Neural progenitor cell (in vitro differentiated cells): Measurements from ENCODE around the gene MYO16. TPM values are rescaled to one million over a fixed set of nuclear protein-coding genes. Genes with fewer than 3 reads are reported as not detected.

ENCODE experiments used
- DNase-seq: peaks from one replicate; pipeline ENCODE4 v3.0.0-alpha.2; 2016; ENCODE audit warnings: low spot score
- H2AFZ ChIP-seq: fragments of 200-600 bp; sonication (generic); replicated peaks from 2 replicates; pipeline ENCODE4 v1.6.1; 2016; ENCODE audit warnings: antibody characterized with exemption
- H3F3A ChIP-seq: fragments of 200-600 bp; sonication (generic); 2 replicates; pipeline ENCODE4 v1.6.1; 2016; ENCODE audit warnings: antibody characterized with exemption, low read depth
- H3K27ac ChIP-seq: fragments of 200-600 bp; sonication (generic); 2 replicates; pipeline ENCODE4 v1.5.1; 2016; ENCODE audit warnings: mild to moderate bottlenecking
- H3K27me3 ChIP-seq: fragments of 200-600 bp; sonication (generic); 2 replicates; pipeline ENCODE4 v1.6.1; 2016; ENCODE audit warnings: mild to moderate bottlenecking, moderate library complexity
- H3K36me3 ChIP-seq: fragments of 200-600 bp; sonication (generic); 2 replicates; pipeline ENCODE4 v1.5.1; 2016
- H3K4me1 ChIP-seq: fragments of 200-600 bp; sonication (generic); 2 replicates; pipeline ENCODE4 v1.6.1; 2016; ENCODE audit warnings: mixed run types
- H3K4me2 ChIP-seq: fragments of 200-600 bp; sonication (generic); 2 replicates; pipeline ENCODE4 v1.6.1; 2016
- H3K4me3 ChIP-seq: fragments of 200-600 bp; sonication (generic); 2 replicates; pipeline ENCODE4 v1.5.1; 2016
- H3K79me2 ChIP-seq: fragments of 200-600 bp; sonication (generic); 2 replicates; pipeline ENCODE4 v1.6.1; 2016; ENCODE audit warnings: low read depth
- H3K9ac ChIP-seq: fragments of 200-600 bp; sonication (generic); 2 replicates; pipeline ENCODE4 v1.6.1; 2016
- H3K9me3 ChIP-seq: fragments of 200-600 bp; sonication (generic); 2 replicates; pipeline ENCODE4 v1.5.1; 2016; ENCODE audit warnings: low read depth
- H4K20me1 ChIP-seq: fragments of 200-600 bp; sonication (generic); 2 replicates; pipeline ENCODE4 v1.6.1; 2016; ENCODE audit warnings: low read depth
- H3K27ac Mint-ChIP-seq: 3 replicates; pipeline ENCODE4 v1.8.0; 2021; ENCODE audit warnings: mixed read lengths
- H3K27me3 Mint-ChIP-seq: 2 replicates; pipeline ENCODE4 v1.8.0; 2022; ENCODE audit warnings: low read depth, mild to moderate bottlenecking, inconsistent platforms, moderate library complexity, mixed read lengths; ENCODE audit not compliant: insufficient read depth
- H3K36me3 Mint-ChIP-seq: 3 replicates; pipeline ENCODE4 v1.8.0; 2021; ENCODE audit warnings: mixed read lengths
- H3K4me1 Mint-ChIP-seq: 3 replicates; pipeline ENCODE4 v1.8.0; 2021; ENCODE audit warnings: mixed read lengths
- H3K4me3 Mint-ChIP-seq: 3 replicates; pipeline ENCODE4 v1.8.0; 2021; ENCODE audit warnings: mild to moderate bottlenecking, moderate library complexity, mixed read lengths
- H3K9me3 Mint-ChIP-seq: 3 replicates; pipeline ENCODE4 v1.8.0; 2020; ENCODE audit warnings: mixed read lengths
- CTCF ChIP-seq: fragments of 200-600 bp; sonication (generic); IDR thresholded peaks from 2 replicates; pipeline ENCODE4 v1.5.1; 2017; ENCODE audit warnings: antibody characterized with exemption, mild to moderate bottlenecking
- EZH2 ChIP-seq: fragments of 200-600 bp; sonication (generic); IDR thresholded peaks from 2 replicates; pipeline ENCODE4 v1.6.1; 2017; ENCODE audit warnings: antibody characterized with exemption, mild to moderate bottlenecking, moderate library complexity
- EZH2phosphoT487 ChIP-seq: fragments of 200-600 bp; sonication (generic); IDR thresholded peaks from 2 replicates; pipeline ENCODE4 v1.6.1; 2017; ENCODE audit warnings: antibody characterized with exemption
- total RNA-seq: library from RNA; depleted of rRNA; stranded (reverse); fragments of >200 nt; gene quantifications from 2 replicates; pipeline ENCODE4 v1.2.3, GENCODE V29; 2015; ENCODE audit warnings: low replicate concordance

Gene MYO16
- total RNA-seq, 1 donor from 2014 or later = 0.41 TPM

- Mint-ChIP-seq H3K4me1 (peaks cover 24% of the 10 kb centered on the region), H3K27ac (no peak overlapping the region), H3K27me3 (no peaks in the 10 kb centered on the region), H3K36me3 (no peaks in the 10 kb centered on the region), H3K4me3 (no peak overlapping the region), H3K9me3 (no peaks in the 10 kb centered on the region)
- Histone ChIP-seq H3K4me3 (no peak overlapping the region), H4K20me1 (no peaks in the 10 kb centered on the region), H3K27ac (no peak overlapping the region), H3K4me1 (peaks cover 24% of the 10 kb centered on the region), H3K9ac (no peak overlapping the region), H3F3A (no peaks in the 10 kb centered on the region), H3K79me2 (no peaks in the 10 kb centered on the region), H3K9me3 (no peaks in the 10 kb centered on the region), H2AFZ (no peak overlapping the region), H3K27me3 (no peaks in the 10 kb centered on the region), H3K4me2 (no peak overlapping the region), H3K36me3 (no peaks in the 10 kb centered on the region)
- no peak for TF ChIP-seq CTCF
- TF ChIP-seq EZH2phosphoT487 = no peak
- TF ChIP-seq EZH2 = no peak
- no peak for DNase-seq
These were observed 492.4 kb downstream of the MYO16 start for GRCh38 chr13:109121826-109122225.

- DNase-seq = peak; percentile 28
- no peaks in the 10 kb centered on the region for H3K9me3 ChIP-seq
These were observed 494.6 kb downstream of the MYO16 start for GRCh38 chr13:109123971-109124370.

GRCh38 chr13:109126178-109126577 is 496.8 kb downstream of the MYO16 start:
- Histone ChIP-seq H3K4me2 (no peak overlapping the region), H3K27me3 (no peaks in the 10 kb centered on the region), H3K36me3 (no peaks in the 10 kb centered on the region), H3F3A (no peaks in the 10 kb centered on the region), H3K9me3 (no peaks in the 10 kb centered on the region), H4K20me1 (no peaks in the 10 kb centered on the region), H3K79me2 (no peaks in the 10 kb centered on the region), H3K4me3 (no peak overlapping the region), H2AFZ (no peak overlapping the region), H3K27ac (no peak overlapping the region), H3K4me1 (peaks cover 36% of the 10 kb centered on the region), H3K9ac (no peak overlapping the region)
- peaks cover 41% of the 10 kb centered on the region for H3K4me1 Mint-ChIP-seq
- no peak overlapping the region for H3K27ac Mint-ChIP-seq
- no peaks in the 10 kb centered on the region for H3K36me3 Mint-ChIP-seq
- no peak overlapping the region for H3K4me3 Mint-ChIP-seq
- no peak for TF ChIP-seq CTCF
- no peak for TF ChIP-seq EZH2phosphoT487
- H3K27me3 Mint-ChIP-seq = no peaks in the 10 kb centered on the region
- no peak for DNase-seq
- H3K9me3 Mint-ChIP-seq = no peaks in the 10 kb centered on the region

More at GRCh38 chr13:109123971-109124370, 494.6 kb downstream of the MYO16 start:
- no peaks in the 10 kb centered on the region for H3K27me3 ChIP-seq
- Mint-ChIP-seq H3K27ac (peak overlapping the region; percentile 1), H3K4me1 (peaks cover 28% of the 10 kb centered on the region), H3K9me3 (no peaks in the 10 kb centered on the region), H3K27me3 (no peaks in the 10 kb centered on the region), H3K36me3 (no peaks in the 10 kb centered on the region), H3K4me3 (no peak overlapping the region)
- H3K4me2 ChIP-seq = no peak overlapping the region
- no peak overlapping the region for H3K4me3 ChIP-seq
- no peak overlapping the region for H2AFZ ChIP-seq
- no peaks in the 10 kb centered on the region for H3K36me3 ChIP-seq
- H4K20me1 ChIP-seq = no peaks in the 10 kb centered on the region
- no peaks in the 10 kb centered on the region for H3K79me2 ChIP-seq
- no peaks in the 10 kb centered on the region for H3F3A ChIP-seq
- no peak overlapping the region for H3K27ac ChIP-seq
- no peak overlapping the region for H3K9ac ChIP-seq
- peaks cover 30% of the 10 kb centered on the region for H3K4me1 ChIP-seq
- peak; percentile 19 for TF ChIP-seq CTCF
- no peak for TF ChIP-seq EZH2phosphoT487
